ENCODE results near the gene TRRAP.

The TRRAP gene

GRCh38 chr7:99034932-99035722 is 156.8 kb downstream of the TRRAP start:
- TF ChIP-seq CTCF (IDR thresholded peaks at IDR 0.05) = no peak
- Histone ChIP-seq H3K27me3 (no peaks in the 10 kb centered on the region), H3K4me1 (peaks cover 0 to 77% (median 42%) of the 10 kb centered on the region in 4 donors), H3K36me3 (peaks cover 69 to 100% (median 89%) of the 10 kb centered on the region in 3 donors), H3K4me3 (no peak overlapping the region), H3K9me3 (no peaks in the 10 kb centered on the region), H3K27ac (peak overlapping the region; percentile 92 to 93)
- DNase-seq = peak in 1 of 2 donors; percentile 62
- intact Hi-C loops (cut with DNase I; ENCODE audit: low total_unique reads) = loop anchor here (10.0 kb wide), 1 partner anchor 380 kb away; no protein-coding TSS in a partner anchor

- H3K27ac ChIP-seq = peak overlapping the region; percentile 92 to 93
- intact Hi-C loops (cut with DNase I; ENCODE audit: low total_unique reads) = loop anchor here (10.0 kb wide), 1 partner anchor 379 kb away; no protein-coding TSS in a partner anchor
- peak in 1 of 2 donors; percentile 62 for DNase-seq
These were observed 157.6 kb downstream of the TRRAP start for GRCh38 chr7:99035723-99036545.

GRCh38 chr7:99036546-99037111 is 158.3 kb downstream of the TRRAP start:
- H3K36me3 ChIP-seq = peaks cover 64 to 100% (median 87%) of the 10 kb centered on the region in 3 donors
- peak; percentile 60 to 86 for DNase-seq

More at GRCh38 chr7:99035723-99036545, 157.6 kb downstream of the TRRAP start:
- peaks cover 66 to 100% (median 84%) of the 10 kb centered on the region in 3 donors for H3K36me3 ChIP-seq
- H3K4me3 ChIP-seq = no peak overlapping the region
- peaks cover 0 to 77% (median 39%) of the 10 kb centered on the region in 4 donors for H3K4me1 ChIP-seq
- TF ChIP-seq CTCF (IDR thresholded peaks at IDR 0.05) = no peak
- no peaks in the 10 kb centered on the region for H3K9me3 ChIP-seq
- no peaks in the 10 kb centered on the region for H3K27me3 ChIP-seq

GRCh38 chr7:99037327-99037940 is 159.1 kb downstream of the TRRAP start:
- TF ChIP-seq CTCF (IDR thresholded peaks at IDR 0.05) = no peak
- H3K36me3 ChIP-seq = peaks cover 56 to 95% (median 85%) of the 10 kb centered on the region in 3 donors
- no peak overlapping the region for H3K4me3 ChIP-seq
- peaks cover 0 to 78% (median 36%) of the 10 kb centered on the region in 4 donors for H3K4me1 ChIP-seq
- intact Hi-C loops (cut with DNase I; ENCODE audit: low total_unique reads) = loop anchor here (10.0 kb wide), 1 partner anchor 377 kb away; no protein-coding TSS in a partner anchor
- H3K27ac ChIP-seq = peak overlapping the region; percentile 82 to 92
- H3K9me3 ChIP-seq = no peaks in the 10 kb centered on the region
- H3K27me3 ChIP-seq = no peaks in the 10 kb centered on the region
- no peak for DNase-seq

More at GRCh38 chr7:99036546-99037111, 158.3 kb downstream of the TRRAP start:
- peaks cover 0 to 78% (median 42%) of the 10 kb centered on the region in 4 donors for H3K4me1 ChIP-seq
- H3K4me3 ChIP-seq = no peak overlapping the region
- TF ChIP-seq CTCF (IDR thresholded peaks at IDR 0.05) = peak; percentile 46 to 52
- H3K9me3 ChIP-seq = no peaks in the 10 kb centered on the region
- intact Hi-C loops (cut with DNase I; ENCODE audit: low total_unique reads) = loop anchor here (10.0 kb wide), 1 partner anchor 378 kb away; no protein-coding TSS in a partner anchor
- no peaks in the 10 kb centered on the region for H3K27me3 ChIP-seq
- peak overlapping the region; percentile 82 to 92 for H3K27ac ChIP-seq
